A549 treated with ZK216348 at 1 μM for 4 hours (cell line): Measurements from ENCODE around the gene LAPTM4A. TPM values are rescaled to one million over a fixed set of nuclear protein-coding genes. Genes with fewer than 3 reads are reported as not detected.

ENCODE experiments used
- total RNA-seq: library from RNA; stranded (reverse); fragments of 200-300 nt; extraction: Qiagen RNA extraction; gene quantifications from 5 replicates; pipeline ENCODE4 v1.2.3, GENCODE V29; 2022; ENCODE audit warnings: low read depth

LAPTM4A gene
- 196 to 296 TPM (median 280 TPM) in 5 replicates for total RNA-seq

DNA sequence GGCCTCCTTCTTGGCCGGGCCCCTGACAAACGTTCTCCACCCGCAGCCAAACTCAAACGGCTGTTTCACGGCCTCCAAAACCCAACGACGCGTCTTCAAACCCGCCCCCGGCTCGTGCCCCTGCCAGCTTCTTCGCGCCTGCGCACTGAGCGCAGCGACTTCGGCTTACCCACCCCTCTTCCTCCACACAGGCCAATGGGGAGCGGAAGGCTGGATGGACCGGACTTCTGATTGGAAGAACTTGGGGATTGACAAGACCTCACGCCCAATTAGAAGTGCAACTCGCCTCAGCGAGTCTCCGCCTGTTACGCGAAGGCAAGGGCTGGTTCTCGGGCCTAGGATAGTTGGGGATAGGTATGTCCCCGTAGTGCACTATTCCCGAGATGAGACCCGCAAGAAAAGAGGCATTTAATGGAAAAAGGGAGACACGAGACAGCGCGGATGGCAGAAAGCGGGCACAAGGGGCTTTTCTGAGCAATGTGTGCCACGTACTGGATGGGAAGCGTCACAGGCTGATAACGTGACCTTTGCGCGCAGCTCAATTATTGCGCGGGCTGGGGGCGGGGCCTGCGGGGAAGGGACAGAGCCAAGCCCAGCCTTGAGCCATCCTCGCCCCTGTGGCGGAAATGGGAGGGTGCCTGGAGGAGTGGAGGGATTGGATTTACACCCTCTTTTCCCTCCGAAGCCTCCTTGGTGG, at the start of gene LAPTM4A:
Gene LAPTM4A, minus strand, starts transcription at position 97 of the 697 bp plus-strand sequence. CDS start 108 bp downstream, outside the sequence.

DNA sequence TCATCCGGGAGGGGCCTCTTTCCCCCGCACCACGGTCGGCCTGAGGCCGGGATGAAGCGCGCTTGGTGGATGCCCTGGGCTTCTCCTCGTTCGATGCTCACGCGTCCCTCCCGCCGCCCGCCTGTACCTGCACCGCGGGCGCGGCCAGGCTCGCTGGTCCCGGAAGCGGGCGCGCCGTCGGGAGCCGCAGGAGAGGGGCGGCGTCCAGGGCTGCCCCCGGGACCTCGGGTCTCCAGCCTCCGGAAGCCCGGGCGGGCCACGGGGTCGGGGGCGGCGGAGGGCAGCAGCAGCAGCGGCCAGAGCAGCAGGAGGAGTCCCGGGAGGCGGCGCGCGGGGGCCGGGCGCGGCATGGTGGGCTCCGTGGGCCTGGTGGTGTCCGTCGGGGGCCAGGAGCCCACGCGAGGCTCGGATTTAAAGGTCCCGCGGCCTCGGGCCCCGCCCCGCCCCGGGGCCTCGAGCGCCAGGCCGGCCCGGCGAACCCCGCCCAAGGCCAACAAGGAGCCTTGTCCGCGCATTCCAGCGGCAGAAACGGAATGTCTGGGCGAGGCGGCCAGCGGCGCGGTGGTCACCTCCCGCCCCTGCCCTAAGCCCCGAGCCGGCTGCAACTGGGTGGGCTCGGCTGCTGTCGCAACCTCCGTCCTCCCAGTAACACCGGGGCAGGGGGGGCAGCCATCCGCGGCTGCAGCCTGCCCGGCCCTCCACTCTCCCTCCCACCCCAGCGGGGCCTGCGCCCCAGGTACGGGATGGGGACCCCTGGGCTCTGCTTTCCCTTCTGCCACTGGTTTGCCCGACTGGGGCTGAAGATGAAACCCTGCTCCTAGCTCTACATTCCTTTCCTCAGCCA, 38.9 kb downstream of the LAPTM4A start, which contains the start of gene MATN3:
Gene MATN3, minus strand, starts transcription at position 387 of the 844 bp plus-strand sequence. Its CDS starts 37 bp downstream, at position 350.

DNA sequence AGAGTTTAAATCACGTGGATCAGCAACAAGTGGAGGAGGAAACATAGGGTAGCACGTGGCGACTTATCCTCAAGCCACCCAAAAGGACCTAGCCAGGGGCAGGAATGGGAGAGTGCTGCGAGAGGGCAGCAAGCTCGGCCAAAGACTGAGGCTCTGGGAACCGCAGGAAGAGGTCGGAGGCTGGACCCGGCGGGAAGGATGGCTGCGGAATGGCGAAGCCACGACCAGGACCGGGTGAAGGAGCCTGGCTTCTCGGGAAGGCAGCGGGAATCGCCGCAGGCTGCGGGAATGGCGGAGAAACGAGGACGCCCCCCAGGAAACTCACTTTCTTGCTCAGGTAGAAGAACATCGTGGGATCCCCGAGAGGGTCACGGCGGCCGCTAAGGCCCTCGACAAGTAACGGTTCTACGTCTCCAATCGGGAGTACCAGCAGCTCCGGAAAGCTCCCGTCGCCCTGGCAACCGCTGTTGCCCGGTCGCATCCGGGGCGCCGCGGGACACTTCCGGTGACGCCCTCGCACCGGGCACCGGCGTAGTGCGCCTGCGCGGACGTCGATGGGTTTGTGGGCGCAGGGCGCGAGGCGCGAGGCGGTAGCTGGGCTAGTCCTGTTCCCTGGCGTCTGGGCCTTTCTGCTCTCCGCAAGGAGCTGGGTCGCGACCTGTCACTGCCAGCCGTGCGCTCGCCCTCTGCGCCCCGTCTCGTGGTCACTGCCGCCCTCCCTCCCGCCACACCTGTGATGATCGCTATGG, 61.6 kb downstream of the LAPTM4A start, which contains the start of gene WDR35:
Gene WDR35, minus strand, starts transcription at position 439 of the 749 bp plus-strand sequence. Its CDS starts 90 bp downstream, at position 349.

Other genes with a start within 250 kb of the LAPTM4A start
- gene TTC32, start 149.6 kb downstream of the LAPTM4A start, total RNA-seq = 10.7 to 18.3 TPM (median 12.3 TPM) in 5 replicates
- 12.3 to 18.3 TPM (median 15.8 TPM) in 5 replicates for gene WDR35, start 61.5 kb downstream of the LAPTM4A start, total RNA-seq
- 9.8 to 16.8 TPM (median 14.4 TPM) in 5 replicates for gene MATN3, start 39.0 kb downstream of the LAPTM4A start, total RNA-seq
- 128 to 234 TPM (median 196 TPM) in 5 replicates for gene SDC1, start 173.5 kb upstream of the LAPTM4A start, total RNA-seq